HepG2 (cell line): ENCODE results near the gene MSI2. TPM values are rescaled to one million over a fixed set of nuclear protein-coding genes. Genes with fewer than 3 reads are reported as not detected.

Experiments used
- ATAC-seq: fragments of 200-7000 bp; cut with Tn5 transposase; 3 replicates; pipeline ENCODE4 v1.9.1; 2020; ENCODE audit warnings: mild to moderate bottlenecking, moderate library complexity
- BruUV-seq: library from RNA; stranded (reverse); fragments of 400-500 nt; replicated peaks from 2 replicates; lab custom pipeline; 2021; lab: Mats Ljungman, UMichigan
- CTCF ChIA-PET: fragments of 300-600 bp; formaldehyde crosslinking; extraction: SDS; loops from one replicate; lab custom pipeline; 2021; ENCODE audit warnings: low total read pairs, inconsistent platforms, low intra/inter-chr PET ratio; lab: Yijun Ruan, JAX
- POLR2A ChIA-PET: fragments of 350-600 bp; sonication (Branson Sonifier 250); formaldehyde crosslinking; loops from one replicate; lab custom pipeline; 2020; ENCODE audit warnings: antibody characterized with exemption, inconsistent platforms; lab: Yijun Ruan, JAX
- DNase-seq: peaks from one replicate; pipeline ENCODE4 v3.0.0-alpha.2; 2015; ENCODE audit warnings: low spot score
- FAIRE-seq: peaks from 3 replicates; lab custom pipeline; 2011; peaks lifted over from hg19 to GRCh38; lab: Jason Lieb, UNC
- H2AFZ ChIP-seq: one replicate; pipeline ENCODE4 v1.6.1; 2011; ENCODE audit warnings: low read length, inconsistent platforms
- H3K27ac ChIP-seq: fragments of 300-600 bp; 3 replicates; pipeline ENCODE4 v1.8.0; 2011; ENCODE audit warnings: mixed run types, mild to moderate bottlenecking, mixed read lengths, low read length, inconsistent platforms; ENCODE audit not compliant: insufficient read depth; ENCODE audit errors: extremely low read length
- H3K27me3 ChIP-seq, 2 experiments: fragments of 200-600 bp in 1 of 2; 2 replicates in 1 of 2; 3 replicates in 1 of 2; pipeline versions ENCODE4 v1.6.0 to v1.8.0; 2011; ENCODE audit warnings: low read length in 2 of 2, mild to moderate bottlenecking in 2 of 2, moderate library complexity in 2 of 2, inconsistent platforms in 1 of 2; ENCODE audit not compliant: insufficient read depth in 2 of 2, control insufficient read depth in 1 of 2
- H3K36me3 ChIP-seq, 2 experiments: fragments of 200-600 bp in 1 of 2; replicated peaks in 1 of 2; 2 replicates in 1 of 2; 3 replicates in 1 of 2; pipeline versions ENCODE4 v1.5.1 to v1.8.0; 2011; ENCODE audit warnings: low read length in 2 of 2, inconsistent platforms in 1 of 2; ENCODE audit not compliant: insufficient read depth in 2 of 2, control insufficient read depth in 1 of 2
- H3K4me1 ChIP-seq: 2 replicates; pipeline ENCODE4 v1.5.1; 2012; ENCODE audit warnings: low read length, inconsistent platforms; ENCODE audit not compliant: insufficient read depth
- H3K4me2 ChIP-seq: 2 replicates; pipeline ENCODE4 v1.6.0; 2011; ENCODE audit warnings: low read depth, low read length, inconsistent platforms
- H3K4me3 ChIP-seq, 3 experiments: fragments of 200-600 bp in 1 of 3; sonication (generic), shearing (Covaris generic) in 1 of 3; replicated peaks in 1 of 3; 2 replicates each; pipeline ENCODE4 v1.5.1; 2011 to 2016; ENCODE audit warnings: low read length in 3 of 3, inconsistent platforms in 2 of 3, low read depth in 2 of 3, mild to moderate bottlenecking in 2 of 3, control low read depth in 1 of 3, mixed read lengths in 1 of 3; ENCODE audit not compliant: insufficient read depth in 1 of 3
- H3K79me2 ChIP-seq: one replicate; pipeline ENCODE4 v1.6.1; 2011; ENCODE audit warnings: low read length, inconsistent platforms; ENCODE audit not compliant: insufficient read depth
- H3K9ac ChIP-seq: 2 replicates; pipeline ENCODE4 v1.6.0; 2011; ENCODE audit warnings: mild to moderate bottlenecking, low read depth, low read length, inconsistent platforms; ENCODE audit not compliant: insufficient read depth
- H3K9me3 ChIP-seq: 2 replicates; pipeline ENCODE4 v1.5.1; 2012; ENCODE audit warnings: mild to moderate bottlenecking, low read length
- H4K20me1 ChIP-seq: 2 replicates; pipeline ENCODE4 v1.6.0; 2011; ENCODE audit warnings: inconsistent platforms, mild to moderate bottlenecking, low read length, moderate library complexity; ENCODE audit not compliant: insufficient read depth
- ADNP ChIP-seq: sonication (generic); formaldehyde crosslinking; IDR thresholded peaks from 2 replicates; pipeline ENCODE4 v1.4.0; 2020; ENCODE audit warnings: missing genetic modification reagents
- ARNTL ChIP-seq: sonication (generic); formaldehyde crosslinking; IDR thresholded peaks from 2 replicates; pipeline ENCODE4 v1.4.0; 2020; ENCODE audit warnings: mild to moderate bottlenecking, missing genetic modification reagents
- DNMT3B ChIP-seq: conservative IDR thresholded peaks from 2 replicates; pipeline ENCODE4 v1.6.1; 2016; ENCODE audit warnings: missing biosample characterization, control low read depth
- ESRRA ChIP-seq: sonication (generic); formaldehyde crosslinking; IDR thresholded peaks from 2 replicates; pipeline ENCODE4 v1.5.1; 2020; ENCODE audit warnings: mild to moderate bottlenecking, low read depth, missing genetic modification reagents
- HNF4A ChIP-seq: sonication (generic); formaldehyde crosslinking; IDR thresholded peaks from 2 replicates; pipeline ENCODE4 v1.4.0; 2020; ENCODE audit warnings: missing genetic modification reagents
- JUN ChIP-seq: sonication (generic); formaldehyde crosslinking; IDR thresholded peaks from 2 replicates; pipeline ENCODE4 v1.4.0; 2020; ENCODE audit warnings: mild to moderate bottlenecking, missing genetic modification reagents
- KLF11 ChIP-seq: IDR thresholded peaks from 2 replicates; pipeline ENCODE4 v1.6.1; 2016; ENCODE audit warnings: missing compliant biosample characterization
- MATR3 ChIP-seq: sonication (generic); formaldehyde crosslinking; IDR thresholded peaks from 2 replicates; pipeline ENCODE4 v1.4.0; 2020; ENCODE audit warnings: missing genetic modification reagents
- POLR2A ChIP-seq, 2 experiments: IDR thresholded peaks; 2 replicates each; pipeline ENCODE4 v1.6.1; 2011; ENCODE audit warnings: low read depth in 2 of 2, low read length in 2 of 2, mild to moderate bottlenecking in 1 of 2, moderate library complexity in 1 of 2; ENCODE audit not compliant: insufficient read depth in 1 of 2
- SOX13 ChIP-seq, 3 experiments: fragments of 450-650 bp in 1 of 3; sonication (generic) in 1 of 3; formaldehyde crosslinking in 1 of 3; IDR thresholded peaks in 2 of 3; conservative IDR thresholded peaks in 1 of 3; 2 replicates each; pipeline versions ENCODE4 v1.5.0 to v1.6.1; 2016 to 2020; ENCODE audit warnings: antibody characterized with exemption in 1 of 3, mild to moderate bottlenecking in 1 of 3, missing compliant biosample characterization in 1 of 3, missing genetic modification reagents in 1 of 3, moderate library complexity in 1 of 3
- TBP ChIP-seq: sonication (generic); formaldehyde crosslinking; IDR thresholded peaks from 2 replicates; pipeline ENCODE4 v1.5.0; 2020; ENCODE audit warnings: missing genetic modification reagents
- TCF7L2 ChIP-seq: IDR thresholded peaks from 2 replicates; pipeline ENCODE4 v1.6.1; 2011; ENCODE audit warnings: mild to moderate bottlenecking, low read depth, low read length, moderate library complexity
- ZNF234 ChIP-seq: sonication (generic); formaldehyde crosslinking; conservative IDR thresholded peaks from 2 replicates; pipeline ENCODE4 v1.5.1; 2020; ENCODE audit warnings: mild to moderate bottlenecking, missing genetic modification reagents
- ZNF850 ChIP-seq: sonication (generic); formaldehyde crosslinking; conservative IDR thresholded peaks from 2 replicates; pipeline ENCODE4 v1.9.0; 2021; ENCODE audit warnings: mild to moderate bottlenecking, missing genetic modification reagents
- ZSCAN30 ChIP-seq: sonication (generic); formaldehyde crosslinking; IDR thresholded peaks from 2 replicates; pipeline ENCODE4 v1.5.0; 2020; ENCODE audit warnings: mild to moderate bottlenecking, missing genetic modification reagents
- WGBS: methylation state at CpG from one replicate; pipeline ENCODE4 v1.1.6; 2017; ENCODE audit warnings: low lambda C conversion rate; 5-methylcytosine and 5-hydroxymethylcytosine counted together
- in situ Hi-C: cut with HindIII; loops from 2 replicates; pipeline ENCODE4 v1.10.0; 2017; ENCODE audit warnings: low pct_unique_long_range_greater_than_20kb; ENCODE audit not compliant: extremely low pct_ligation_motif_present
- intact Hi-C: fragments of 100-400 bp; cut with micrococcal nuclease; formaldehyde crosslinking; loops from one replicate; pipeline ENCODE4 v1.10.0; 2022; ENCODE audit not compliant: unreplicated experiment
- polyA plus RNA-seq, 8 experiments: library from polyadenylated mRNA; depleted of rRNA in 3 of 8; stranded (reverse) in 7 of 8; unstranded in 1 of 8; fragments of >200 nt; fragmentation: Illumina TruSeq in 4 of 8; extraction: Trizol in 4 of 8; gene quantifications; 2 replicates each; pipeline versions ENCODE4 v1.2.1 to v1.2.3, GENCODE V29; 2011 to 2016; ENCODE audit warnings: low read depth in 4 of 8, missing spikeins in 1 of 8, mixed read lengths in 1 of 8; ENCODE audit not compliant: insufficient read depth in 1 of 8
- total RNA-seq, 5 experiments: library from RNA; depleted of rRNA; stranded (reverse); fragments of >200 nt; fragmentation: Illumina TruSeq; extraction: Trizol; gene quantifications; 2 replicates each; pipeline ENCODE4 v1.2.3, GENCODE V29; 2016; ENCODE audit warnings: low read depth in 1 of 5
- TF ChIP-seq, protein P1 (sequence below): sonication (generic); formaldehyde crosslinking; IDR thresholded peaks from 2 replicates; pipeline ENCODE4 v1.4.0; 2020; ENCODE audit warnings: missing genetic modification reagents
- TF ChIP-seq, protein P2 (sequence below): sonication (generic); formaldehyde crosslinking; IDR thresholded peaks from 2 replicates; pipeline ENCODE4 v1.8.1; 2023; ENCODE audit warnings: mild to moderate bottlenecking, inconsistent platforms, moderate library complexity, missing genetic modification reagents, borderline replicate concordance
- TF ChIP-seq, protein P3 (sequence below): sonication (generic); formaldehyde crosslinking; IDR thresholded peaks from 2 replicates; pipeline ENCODE4 v1.5.0; 2020; ENCODE audit warnings: mild to moderate bottlenecking, low read depth, missing genetic modification reagents, borderline replicate concordance

The MSI2 gene
- total and polyA plus RNA-seq, 2 of the 13 experiments (the other 11 are each of a cell fraction or from before 2014, with no cell fraction given): 77.5 to 78.4 TPM

DNA sequence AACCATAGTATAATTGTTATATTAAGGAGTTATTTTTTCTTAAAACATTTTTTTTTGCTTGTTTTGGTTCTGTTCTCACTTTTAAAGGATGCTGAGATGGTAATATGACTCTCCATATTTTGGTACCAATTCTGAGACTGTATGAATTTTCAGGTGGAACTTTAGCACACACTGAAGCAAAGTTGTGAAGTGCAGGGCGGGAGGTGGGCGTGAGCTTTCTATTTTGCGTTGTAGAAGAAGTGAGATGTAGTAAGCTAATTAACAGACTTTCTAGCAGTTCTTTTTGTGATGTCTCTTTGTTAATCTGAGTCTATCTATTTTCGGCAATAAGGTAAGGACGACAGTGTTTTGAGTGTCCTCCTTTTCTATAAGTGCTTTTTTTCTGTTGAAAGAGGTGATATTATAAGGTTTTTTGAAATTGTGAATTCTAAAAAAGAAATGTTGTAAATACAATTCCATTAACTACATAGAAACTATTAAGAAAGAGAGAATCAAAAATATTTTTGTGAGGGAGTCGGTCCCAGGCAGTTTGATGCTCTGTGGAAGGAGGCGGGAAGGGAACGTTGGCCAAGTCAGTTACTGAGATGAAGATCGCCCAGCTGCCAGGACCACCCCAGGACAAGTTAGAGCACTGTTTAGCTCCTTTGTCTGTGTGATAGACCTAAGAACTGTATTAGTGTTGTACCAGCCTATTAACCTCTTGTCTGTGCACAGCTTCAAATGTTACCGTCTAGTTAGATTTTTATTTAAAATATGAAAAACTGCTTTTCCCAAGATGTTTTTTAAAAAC is 423.8 kb downstream of the MSI2 start (continued):
- TF ChIP-seq TBP: no peak
- no peak for TF ChIP-seq ARNTL (CRISPR knock-in tag)
- TF ChIP-seq MATR3 (CRISPR knock-in tag): no peak
- TF ChIP-seq ESRRA: no peak
- no peak for TF ChIP-seq POLR2A (IDR thresholded peaks at IDR 0.05; ENCODE audit: insufficient read depth in 1 of 2, low read depth in 2 of 2, low read length in 2 of 2)
- TF ChIP-seq, protein P1, sequence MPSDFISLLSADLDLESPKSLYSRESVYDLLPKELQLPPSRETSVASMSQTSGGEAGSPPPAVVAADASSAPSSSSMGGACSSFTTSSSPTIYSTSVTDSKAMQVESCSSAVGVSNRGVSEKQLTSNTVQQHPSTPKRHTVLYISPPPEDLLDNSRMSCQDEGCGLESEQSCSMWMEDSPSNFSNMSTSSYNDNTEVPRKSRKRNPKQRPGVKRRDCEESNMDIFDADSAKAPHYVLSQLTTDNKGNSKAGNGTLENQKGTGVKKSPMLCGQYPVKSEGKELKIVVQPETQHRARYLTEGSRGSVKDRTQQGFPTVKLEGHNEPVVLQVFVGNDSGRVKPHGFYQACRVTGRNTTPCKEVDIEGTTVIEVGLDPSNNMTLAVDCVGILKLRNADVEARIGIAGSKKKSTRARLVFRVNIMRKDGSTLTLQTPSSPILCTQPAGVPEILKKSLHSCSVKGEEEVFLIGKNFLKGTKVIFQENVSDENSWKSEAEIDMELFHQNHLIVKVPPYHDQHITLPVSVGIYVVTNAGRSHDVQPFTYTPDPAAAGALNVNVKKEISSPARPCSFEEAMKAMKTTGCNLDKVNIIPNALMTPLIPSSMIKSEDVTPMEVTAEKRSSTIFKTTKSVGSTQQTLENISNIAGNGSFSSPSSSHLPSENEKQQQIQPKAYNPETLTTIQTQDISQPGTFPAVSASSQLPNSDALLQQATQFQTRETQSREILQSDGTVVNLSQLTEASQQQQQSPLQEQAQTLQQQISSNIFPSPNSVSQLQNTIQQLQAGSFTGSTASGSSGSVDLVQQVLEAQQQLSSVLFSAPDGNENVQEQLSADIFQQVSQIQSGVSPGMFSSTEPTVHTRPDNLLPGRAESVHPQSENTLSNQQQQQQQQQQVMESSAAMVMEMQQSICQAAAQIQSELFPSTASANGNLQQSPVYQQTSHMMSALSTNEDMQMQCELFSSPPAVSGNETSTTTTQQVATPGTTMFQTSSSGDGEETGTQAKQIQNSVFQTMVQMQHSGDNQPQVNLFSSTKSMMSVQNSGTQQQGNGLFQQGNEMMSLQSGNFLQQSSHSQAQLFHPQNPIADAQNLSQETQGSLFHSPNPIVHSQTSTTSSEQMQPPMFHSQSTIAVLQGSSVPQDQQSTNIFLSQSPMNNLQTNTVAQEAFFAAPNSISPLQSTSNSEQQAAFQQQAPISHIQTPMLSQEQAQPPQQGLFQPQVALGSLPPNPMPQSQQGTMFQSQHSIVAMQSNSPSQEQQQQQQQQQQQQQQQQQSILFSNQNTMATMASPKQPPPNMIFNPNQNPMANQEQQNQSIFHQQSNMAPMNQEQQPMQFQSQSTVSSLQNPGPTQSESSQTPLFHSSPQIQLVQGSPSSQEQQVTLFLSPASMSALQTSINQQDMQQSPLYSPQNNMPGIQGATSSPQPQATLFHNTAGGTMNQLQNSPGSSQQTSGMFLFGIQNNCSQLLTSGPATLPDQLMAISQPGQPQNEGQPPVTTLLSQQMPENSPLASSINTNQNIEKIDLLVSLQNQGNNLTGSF (CRISPR knock-in tag): no peak
- TF ChIP-seq ZSCAN30 (CRISPR knock-in tag): no peak

DNA sequence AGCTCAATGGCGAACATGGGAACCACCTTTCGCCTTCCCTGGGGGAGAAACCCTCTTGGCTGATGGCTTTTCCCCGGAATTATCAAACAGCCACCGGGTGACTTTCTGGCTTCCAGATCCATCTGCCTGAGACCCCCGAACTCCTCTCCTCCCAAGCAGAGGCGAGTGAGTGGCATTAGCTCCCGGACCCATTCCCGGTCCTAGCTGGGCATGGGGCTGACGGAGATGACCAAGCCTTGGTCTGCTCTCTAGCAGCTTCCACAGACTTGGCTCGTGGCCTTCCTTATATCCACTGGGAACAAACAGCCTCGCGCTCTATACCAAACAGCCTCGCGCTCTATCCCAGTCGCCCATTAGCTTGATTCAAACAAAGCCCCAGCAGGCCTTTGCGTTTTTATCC is 426.4 kb downstream of the MSI2 start:
- ATAC-seq (no peak), DNase-seq (no peak), FAIRE-seq (no peak)
- no peak overlapping the region for H3K9ac ChIP-seq
- intact Hi-C loops (no loop called here), in situ Hi-C loops (no loop called here)
- ChIA-PET POLR2A (no interaction called here), CTCF (no interaction called here)
- 98% methylated on average over 16 of the region's 16 CpGs for WGBS
- no peaks in the 10 kb centered on the region for H3K9me3 ChIP-seq
- no peak overlapping the region for H3K4me3 ChIP-seq
- H3K27me3 ChIP-seq: no peaks in the 10 kb centered on the region
- peaks cover 12 to 32% of the 10 kb centered on the region in 2 experiments for H3K36me3 ChIP-seq
- H3K4me1 ChIP-seq: no peaks in the 10 kb centered on the region
- H4K20me1 ChIP-seq: no peaks in the 10 kb centered on the region
- H3K79me2 ChIP-seq: no peaks in the 10 kb centered on the region
- no peak overlapping the region for H2AFZ ChIP-seq
- H3K4me2 ChIP-seq: no peak overlapping the region
- no peak overlapping the region for H3K27ac ChIP-seq
- BruUV-seq: no TSS peak
- TF ChIP-seq, protein P2, sequence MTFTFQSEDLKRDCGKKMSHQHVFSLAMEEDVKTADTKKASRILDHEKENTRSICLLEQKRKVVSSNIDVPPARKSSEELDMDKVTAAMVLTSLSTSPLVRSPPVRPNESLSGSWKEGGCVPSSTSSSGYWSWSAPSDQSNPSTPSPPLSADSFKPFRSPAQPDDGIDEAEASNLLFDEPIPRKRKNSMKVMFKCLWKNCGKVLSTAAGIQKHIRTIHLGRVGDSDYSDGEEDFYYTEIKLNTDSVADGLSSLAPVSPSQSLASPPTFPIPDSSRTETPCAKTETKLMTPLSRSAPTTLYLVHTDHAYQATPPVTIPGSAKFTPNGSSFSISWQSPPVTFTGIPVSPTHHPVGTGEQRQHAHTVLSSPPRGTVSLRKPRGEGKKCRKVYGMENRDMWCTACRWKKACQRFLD (CRISPR knock-in tag): no peak
- no peak for TF ChIP-seq JUN (CRISPR knock-in tag)
- TF ChIP-seq ADNP: no peak
- no peak for TF ChIP-seq DNMT3B (CRISPR knock-in tag)
- no peak for TF ChIP-seq KLF11 (CRISPR knock-in tag)
- TF ChIP-seq SOX13 (IDR thresholded peaks at IDR 0.05): no peak
- no peak for TF ChIP-seq SOX13 (CRISPR knock-in tag; conservative IDR thresholded peaks at IDR 0.05 in 1 of 2, IDR thresholded peaks at IDR 0.05 in 1 of 2)
- TF ChIP-seq, protein P3, sequence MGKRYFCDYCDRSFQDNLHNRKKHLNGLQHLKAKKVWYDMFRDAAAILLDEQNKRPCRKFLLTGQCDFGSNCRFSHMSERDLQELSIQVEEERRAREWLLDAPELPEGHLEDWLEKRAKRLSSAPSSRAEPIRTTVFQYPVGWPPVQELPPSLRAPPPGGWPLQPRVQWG (CRISPR knock-in tag): no peak
- TF ChIP-seq ZNF850 (CRISPR knock-in tag): no peak
- TF ChIP-seq HNF4A: no peak
- TF ChIP-seq TCF7L2: no peak
- no peak for TF ChIP-seq ZNF234 (CRISPR knock-in tag)
